ENCODE measurements around the gene TASP1.
"Not testable (repeated sequence)": the region's sequence is repeated elsewhere in the genome, so short reads cannot be mapped to it uniquely, and the experiment has no call there.

The TASP1 gene

GRCh38 chr20:13396022-13396421 lies 242.7 kb downstream of the TASP1 start:
- H3K9ac ChIP-seq (ENCODE audit: low read length), result no peak overlapping the region
- no peak overlapping the region for H3K27ac ChIP-seq (ENCODE audit: low read depth, low read length)
- H3K27me3 ChIP-seq (ENCODE audit: control insufficient read depth, insufficient read depth, low read length), result no peaks in the 10 kb centered on the region
- peaks cover 2% of the 10 kb centered on the region for H3K4me1 ChIP-seq (ENCODE audit: control insufficient read depth, insufficient read depth, low read length)
- no peaks in the 10 kb centered on the region for H3K36me3 ChIP-seq (ENCODE audit: control insufficient read depth, insufficient read depth, low read length)
- H3K4me3 ChIP-seq (ENCODE audit: low read length), result no peak overlapping the region

- Histone ChIP-seq H3K4me3 (ENCODE audit: low read length) (no peak overlapping the region), H3K4me1 (ENCODE audit: control insufficient read depth, insufficient read depth, low read length) (peaks cover 2% of the 10 kb centered on the region), H3K27ac (ENCODE audit: low read depth, low read length) (no peak overlapping the region)
These were observed 243.5 kb downstream of the TASP1 start for GRCh38 chr20:13395232-13395631.

DNA sequence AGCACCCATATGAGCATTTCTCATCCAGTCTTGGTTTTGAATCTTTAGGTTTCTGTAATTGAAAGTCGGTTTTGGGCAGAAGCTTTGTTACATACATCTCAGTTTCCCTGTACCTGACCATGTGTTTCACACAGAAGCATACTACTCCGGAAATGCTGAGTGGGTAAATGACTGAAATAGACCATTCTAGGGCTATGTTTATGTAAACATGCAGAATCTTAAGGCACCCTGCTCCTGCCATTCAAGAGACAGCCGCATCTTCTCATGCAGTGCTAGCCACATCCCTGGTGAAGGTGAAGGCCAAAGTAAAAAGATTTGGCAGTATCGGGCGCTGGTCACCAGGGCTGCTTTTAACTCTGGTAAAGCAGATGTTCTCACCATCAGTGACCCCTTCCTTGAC lies 246.3 kb downstream of the TASP1 start:
- Histone ChIP-seq H3K36me3 (ENCODE audit: control insufficient read depth, insufficient read depth, low read length) (no peaks in the 10 kb centered on the region), H3K9ac (ENCODE audit: low read length) (no peak overlapping the region), H3K27me3 (ENCODE audit: control insufficient read depth, insufficient read depth, low read length) (no peaks in the 10 kb centered on the region), H3K4me1 (ENCODE audit: control insufficient read depth, insufficient read depth, low read length) (no peaks in the 10 kb centered on the region), H3K27ac (ENCODE audit: low read depth, low read length) (no peak overlapping the region), H3K4me3 (ENCODE audit: low read length) (no peak overlapping the region)

More at GRCh38 chr20:13395232-13395631, 243.5 kb downstream of the TASP1 start:
- Histone ChIP-seq H3K27me3 (ENCODE audit: control insufficient read depth, insufficient read depth, low read length) (no peaks in the 10 kb centered on the region), H3K36me3 (ENCODE audit: control insufficient read depth, insufficient read depth, low read length) (no peaks in the 10 kb centered on the region), H3K9ac (ENCODE audit: low read length) (no peak overlapping the region)

DNA sequence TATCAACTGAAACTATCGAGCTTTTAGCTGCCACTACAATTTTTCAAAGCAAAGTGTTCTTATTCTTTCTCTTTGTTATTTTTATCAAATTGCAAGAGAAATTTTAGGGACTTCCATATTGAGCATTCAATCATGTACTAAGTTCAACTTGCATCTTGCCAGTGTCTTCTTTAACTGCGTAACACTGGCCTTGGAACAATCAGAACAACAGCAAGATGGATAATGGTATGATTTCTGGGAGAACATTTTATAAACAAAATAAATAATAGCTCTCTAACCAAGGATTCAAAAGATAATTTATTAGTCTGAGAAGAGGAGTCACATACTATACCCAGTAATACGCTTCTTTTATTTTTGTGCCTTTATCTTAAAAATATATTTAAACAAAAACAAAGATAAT lies 249.6 kb downstream of the TASP1 start:
- no peak overlapping the region for H3K4me3 ChIP-seq (ENCODE audit: low read length)
- no peak overlapping the region for H3K9ac ChIP-seq (ENCODE audit: low read length)
- no peaks in the 10 kb centered on the region for H3K4me1 ChIP-seq (ENCODE audit: control insufficient read depth, insufficient read depth, low read length)
- H3K27me3 ChIP-seq (ENCODE audit: control insufficient read depth, insufficient read depth, low read length), result no peaks in the 10 kb centered on the region
- no peaks in the 10 kb centered on the region for H3K36me3 ChIP-seq (ENCODE audit: control insufficient read depth, insufficient read depth, low read length)
- H3K27ac ChIP-seq (ENCODE audit: low read depth, low read length), result no peak overlapping the region

DNA sequence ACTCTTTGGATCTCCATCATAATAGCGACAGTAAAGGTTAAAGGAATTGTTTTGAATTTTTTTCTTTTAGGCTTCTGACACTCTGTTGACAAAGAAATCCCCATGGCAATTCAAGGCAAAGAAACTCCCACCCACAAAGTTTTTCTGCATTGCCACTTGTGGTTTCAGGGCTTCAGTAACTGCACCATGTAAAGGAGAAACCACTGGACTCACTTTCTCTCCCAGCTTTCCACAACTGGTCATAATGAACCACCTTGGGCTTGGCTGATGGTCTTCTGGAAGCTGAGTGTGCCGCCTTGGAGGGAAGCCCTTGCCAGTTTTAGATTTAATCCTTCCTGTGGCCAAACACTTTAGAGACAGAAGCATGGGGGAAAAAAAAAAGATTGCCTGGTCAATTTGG lies 254.6 kb downstream of the TASP1 start:
- no peaks in the 10 kb centered on the region for H3K27me3 ChIP-seq (ENCODE audit: control insufficient read depth, insufficient read depth, low read length)
- H3K9ac ChIP-seq (ENCODE audit: low read length), result no peak overlapping the region
- no peaks in the 10 kb centered on the region for H3K36me3 ChIP-seq (ENCODE audit: control insufficient read depth, insufficient read depth, low read length)
- H3K4me1 ChIP-seq (ENCODE audit: control insufficient read depth, insufficient read depth, low read length), result no peaks in the 10 kb centered on the region
- no peak overlapping the region for H3K4me3 ChIP-seq (ENCODE audit: low read length)
- no peak overlapping the region for H3K27ac ChIP-seq (ENCODE audit: low read depth, low read length)

GRCh38 chr20:13382786-13383185 lies 255.9 kb downstream of the TASP1 start:
- H3K9ac ChIP-seq (ENCODE audit: low read length), result no peak overlapping the region
- no peak overlapping the region for H3K27ac ChIP-seq (ENCODE audit: low read depth, low read length)
- no peaks in the 10 kb centered on the region for H3K4me1 ChIP-seq (ENCODE audit: control insufficient read depth, insufficient read depth, low read length)
- H3K36me3 ChIP-seq (ENCODE audit: control insufficient read depth, insufficient read depth, low read length), result no peaks in the 10 kb centered on the region
- H3K4me3 ChIP-seq (ENCODE audit: low read length), result no peak overlapping the region
- no peaks in the 10 kb centered on the region for H3K27me3 ChIP-seq (ENCODE audit: control insufficient read depth, insufficient read depth, low read length)

DNA sequence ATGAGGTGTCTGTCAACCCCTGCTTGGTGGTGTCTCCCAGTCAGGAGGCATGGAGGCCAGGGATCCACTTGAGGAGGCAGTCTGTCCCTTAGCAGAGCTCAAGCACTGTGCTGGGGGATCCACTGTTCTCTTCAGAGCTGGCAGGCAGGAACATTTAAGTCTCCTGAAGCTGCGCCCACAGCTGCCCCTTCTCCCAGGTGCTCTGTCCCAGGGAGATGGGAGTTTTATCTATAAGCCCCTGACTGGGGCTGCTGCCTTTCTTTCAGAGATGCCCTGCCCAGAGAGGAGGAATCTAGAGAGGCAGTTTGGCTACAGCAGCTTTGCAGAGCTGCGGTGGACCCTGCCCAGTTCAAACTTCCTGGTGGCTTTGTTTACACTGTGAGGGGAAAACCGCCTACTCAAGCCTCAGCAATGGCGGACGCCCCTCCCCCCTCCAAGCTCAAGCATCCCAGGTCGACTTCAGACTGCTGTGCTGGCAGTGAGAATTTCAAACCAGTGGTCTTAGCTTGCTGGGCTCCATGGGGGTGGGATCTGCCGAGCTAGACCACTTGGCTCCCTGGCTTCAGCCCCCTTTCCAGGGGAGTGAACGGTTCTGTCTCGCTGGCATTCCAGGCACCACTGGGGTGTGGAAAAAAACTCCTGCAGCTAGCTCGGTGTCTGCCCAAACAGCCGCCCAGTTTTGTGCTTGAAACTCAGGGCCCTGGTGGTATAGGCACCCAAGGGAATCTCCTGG lies 258.1 kb downstream of the TASP1 start:
- not testable (repeated sequence) for H3K27ac ChIP-seq (ENCODE audit: low read depth, low read length); H3K9ac ChIP-seq (ENCODE audit: low read length); H3K4me1 ChIP-seq (ENCODE audit: control insufficient read depth, insufficient read depth, low read length); H3K36me3 ChIP-seq (ENCODE audit: control insufficient read depth, insufficient read depth, low read length); H3K4me3 ChIP-seq (ENCODE audit: low read length); H3K27me3 ChIP-seq (ENCODE audit: control insufficient read depth, insufficient read depth, low read length)

DNA sequence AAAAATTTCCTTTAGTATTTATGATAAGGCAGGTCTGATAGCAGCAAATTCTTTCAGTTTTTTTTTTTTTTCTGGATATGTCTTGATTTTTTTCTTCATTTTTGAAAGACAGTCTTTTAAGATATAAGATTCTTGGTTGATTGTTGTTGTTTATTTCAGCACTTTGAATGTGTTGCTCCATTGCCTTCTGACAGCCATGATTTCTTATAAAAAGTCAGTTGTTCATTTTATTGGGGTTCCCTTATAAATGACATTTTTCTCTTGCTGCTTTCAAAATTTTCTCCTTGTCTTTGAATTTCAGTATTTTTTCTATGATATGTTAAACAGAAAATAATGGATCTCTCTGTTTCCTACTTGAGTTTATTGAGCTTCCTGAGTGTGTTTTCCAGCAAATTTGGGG lies 265.3 kb downstream of the TASP1 start:
- Histone ChIP-seq H3K4me3 (ENCODE audit: low read length) (no peak overlapping the region), H3K36me3 (ENCODE audit: control insufficient read depth, insufficient read depth, low read length) (no peaks in the 10 kb centered on the region), H3K4me1 (ENCODE audit: control insufficient read depth, insufficient read depth, low read length) (no peaks in the 10 kb centered on the region), H3K9ac (ENCODE audit: low read length) (no peak overlapping the region), H3K27ac (ENCODE audit: low read depth, low read length) (no peak overlapping the region), H3K27me3 (ENCODE audit: control insufficient read depth, insufficient read depth, low read length) (no peaks in the 10 kb centered on the region)

GRCh38 chr20:13364278-13365170 lies 274.2 kb downstream of the TASP1 start:
- H3K4me3 ChIP-seq (ENCODE audit: low read length), result no peak overlapping the region
- no peaks in the 10 kb centered on the region for H3K27me3 ChIP-seq (ENCODE audit: control insufficient read depth, insufficient read depth, low read length)
- no peak overlapping the region for H3K27ac ChIP-seq (ENCODE audit: low read depth, low read length)
- H3K9ac ChIP-seq (ENCODE audit: low read length), result no peak overlapping the region
- no peaks in the 10 kb centered on the region for H3K4me1 ChIP-seq (ENCODE audit: control insufficient read depth, insufficient read depth, low read length)
- no peaks in the 10 kb centered on the region for H3K36me3 ChIP-seq (ENCODE audit: control insufficient read depth, insufficient read depth, low read length)

- Histone ChIP-seq H3K27ac (ENCODE audit: low read depth, low read length) (no peak overlapping the region), H3K27me3 (ENCODE audit: control insufficient read depth, insufficient read depth, low read length) (no peaks in the 10 kb centered on the region), H3K4me1 (ENCODE audit: control insufficient read depth, insufficient read depth, low read length) (no peaks in the 10 kb centered on the region), H3K9ac (ENCODE audit: low read length) (no peak overlapping the region), H3K4me3 (ENCODE audit: low read length) (no peak overlapping the region), H3K36me3 (ENCODE audit: control insufficient read depth, insufficient read depth, low read length) (no peaks in the 10 kb centered on the region)
These were observed 275.3 kb downstream of the TASP1 start for GRCh38 chr20:13363473-13363872.

GRCh38 chr20:13362165-13362564 lies 276.6 kb downstream of the TASP1 start:
- H3K27me3 ChIP-seq (ENCODE audit: control insufficient read depth, insufficient read depth, low read length); H3K9ac ChIP-seq (ENCODE audit: low read length); H3K4me1 ChIP-seq (ENCODE audit: control insufficient read depth, insufficient read depth, low read length); H3K4me3 ChIP-seq (ENCODE audit: low read length); H3K36me3 ChIP-seq (ENCODE audit: control insufficient read depth, insufficient read depth, low read length); H3K27ac ChIP-seq (ENCODE audit: low read depth, low read length): not testable (repeated sequence)

DNA sequence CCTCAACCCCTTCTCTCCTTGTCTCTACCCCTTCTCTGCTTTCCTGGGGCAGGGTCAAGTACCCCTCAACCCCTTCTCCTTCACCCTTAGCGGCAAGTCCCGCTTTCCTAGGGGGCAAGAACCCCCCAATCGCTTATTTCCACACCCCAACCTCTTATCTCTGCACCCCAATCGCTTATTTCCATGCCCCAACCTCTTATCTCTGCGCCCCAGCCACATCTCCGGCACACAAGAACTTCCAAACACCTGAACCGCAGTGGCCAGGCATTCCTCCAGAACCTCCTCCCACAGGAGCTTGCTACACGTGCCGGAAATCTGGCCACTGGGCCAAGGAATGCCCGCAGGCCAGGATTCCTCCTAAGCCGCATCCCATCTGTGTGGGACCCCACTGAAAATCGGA lies 279.8 kb downstream of the TASP1 start:
- H3K4me3 ChIP-seq (ENCODE audit: low read length); H3K9ac ChIP-seq (ENCODE audit: low read length); H3K36me3 ChIP-seq (ENCODE audit: control insufficient read depth, insufficient read depth, low read length); H3K27ac ChIP-seq (ENCODE audit: low read depth, low read length); H3K27me3 ChIP-seq (ENCODE audit: control insufficient read depth, insufficient read depth, low read length); H3K4me1 ChIP-seq (ENCODE audit: control insufficient read depth, insufficient read depth, low read length): not testable (repeated sequence)

- H3K4me3 ChIP-seq (ENCODE audit: low read length); H3K27me3 ChIP-seq (ENCODE audit: control insufficient read depth, insufficient read depth, low read length); H3K27ac ChIP-seq (ENCODE audit: low read depth, low read length); H3K9ac ChIP-seq (ENCODE audit: low read length); H3K4me1 ChIP-seq (ENCODE audit: control insufficient read depth, insufficient read depth, low read length); H3K36me3 ChIP-seq (ENCODE audit: control insufficient read depth, insufficient read depth, low read length): not testable (repeated sequence)
These were observed 280.9 kb downstream of the TASP1 start for GRCh38 chr20:13357782-13358181.
